Measurements from ENCODE around the gene PTPRU. TPM values are rescaled to one million over a fixed set of nuclear protein-coding genes. Genes with fewer than 3 reads are reported as not detected.

PTPRU gene
- total RNA-seq, 2 experiments from 2014 or later: 0.56 to 0.74 TPM

DNA sequence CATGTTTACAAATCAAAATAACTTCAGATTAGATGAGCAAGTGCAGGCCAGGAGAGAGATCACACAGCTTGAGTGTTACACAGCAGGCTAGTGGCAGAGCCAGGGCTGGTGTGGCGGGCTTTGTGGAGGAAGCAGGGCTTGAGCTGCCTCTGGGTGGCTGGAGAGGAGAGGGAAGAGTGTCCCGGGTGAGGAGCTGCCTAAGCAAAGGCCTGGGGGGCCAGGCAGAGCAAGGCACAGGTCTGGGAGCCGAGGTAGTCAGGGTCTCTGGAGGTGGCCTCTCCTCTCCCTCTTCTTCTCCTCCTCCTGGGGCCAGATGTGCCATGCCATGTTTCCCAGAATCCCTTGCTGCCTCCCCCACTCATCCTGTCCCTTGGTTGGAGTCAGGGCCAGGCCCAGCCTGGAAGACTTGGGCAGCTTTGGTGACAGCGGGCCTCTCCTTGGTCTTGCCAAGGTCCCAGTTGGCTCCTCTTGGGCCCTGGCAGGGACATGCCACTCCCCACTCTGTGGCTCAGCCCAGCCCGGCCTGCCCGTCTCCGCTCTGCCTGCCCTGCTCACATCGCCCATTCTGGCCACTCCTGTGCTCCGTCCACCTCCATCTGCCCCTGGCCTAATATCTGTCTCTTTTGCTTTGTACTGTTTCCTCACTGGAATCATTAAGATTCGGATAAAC lies 70.3 kb downstream of the PTPRU start:
- ATAC-seq: no peak
- H3K4me1 Mint-ChIP-seq (ENCODE audit: low read depth): no peaks in the 10 kb centered on the region
- ChIA-PET CTCF (no interaction called here), POLR2A (no interaction called here)
- no peak for DNase-seq
- no peaks in the 10 kb centered on the region for H3K9me3 Mint-ChIP-seq
- intact Hi-C loops (cut with micrococcal nuclease): no loop called here
- H3K27ac Mint-ChIP-seq: no peak overlapping the region
- H3K4me3 Mint-ChIP-seq: no peak overlapping the region
- H3K27me3 Mint-ChIP-seq: peaks cover 3% of the 10 kb centered on the region
- TF ChIP-seq, protein P1, sequence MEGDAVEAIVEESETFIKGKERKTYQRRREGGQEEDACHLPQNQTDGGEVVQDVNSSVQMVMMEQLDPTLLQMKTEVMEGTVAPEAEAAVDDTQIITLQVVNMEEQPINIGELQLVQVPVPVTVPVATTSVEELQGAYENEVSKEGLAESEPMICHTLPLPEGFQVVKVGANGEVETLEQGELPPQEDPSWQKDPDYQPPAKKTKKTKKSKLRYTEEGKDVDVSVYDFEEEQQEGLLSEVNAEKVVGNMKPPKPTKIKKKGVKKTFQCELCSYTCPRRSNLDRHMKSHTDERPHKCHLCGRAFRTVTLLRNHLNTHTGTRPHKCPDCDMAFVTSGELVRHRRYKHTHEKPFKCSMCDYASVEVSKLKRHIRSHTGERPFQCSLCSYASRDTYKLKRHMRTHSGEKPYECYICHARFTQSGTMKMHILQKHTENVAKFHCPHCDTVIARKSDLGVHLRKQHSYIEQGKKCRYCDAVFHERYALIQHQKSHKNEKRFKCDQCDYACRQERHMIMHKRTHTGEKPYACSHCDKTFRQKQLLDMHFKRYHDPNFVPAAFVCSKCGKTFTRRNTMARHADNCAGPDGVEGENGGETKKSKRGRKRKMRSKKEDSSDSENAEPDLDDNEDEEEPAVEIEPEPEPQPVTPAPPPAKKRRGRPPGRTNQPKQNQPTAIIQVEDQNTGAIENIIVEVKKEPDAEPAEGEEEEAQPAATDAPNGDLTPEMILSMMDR (IDR thresholded peaks at IDR 0.05): no peak
- H3K36me3 Mint-ChIP-seq (ENCODE audit: low read depth): no peaks in the 10 kb centered on the region

DNA sequence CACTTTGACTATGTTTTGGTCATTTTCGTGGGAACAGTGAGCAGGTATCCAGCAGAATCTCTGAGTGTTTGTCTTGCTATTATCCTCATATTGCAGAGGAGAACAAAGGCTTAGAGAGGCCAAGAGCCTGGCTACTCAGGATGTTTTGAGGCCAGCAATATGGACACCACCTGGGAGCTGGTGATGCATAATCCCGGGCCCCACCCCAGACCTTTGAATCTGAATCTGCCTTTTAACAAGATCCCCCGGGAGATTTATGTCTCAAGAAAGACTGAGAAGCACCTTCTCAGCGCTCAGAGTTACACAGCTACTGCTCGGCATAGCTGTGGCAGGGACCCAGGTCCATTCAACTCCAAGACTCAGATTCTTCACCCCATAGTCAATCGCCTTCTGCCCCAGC lies 72.8 kb downstream of the PTPRU start:
- Mint-ChIP-seq H3K27ac (no peak overlapping the region), H3K4me3 (no peak overlapping the region), H3K9me3 (no peaks in the 10 kb centered on the region), H3K4me1 (ENCODE audit: low read depth) (no peaks in the 10 kb centered on the region), H3K27me3 (no peaks in the 10 kb centered on the region), H3K36me3 (ENCODE audit: low read depth) (no peaks in the 10 kb centered on the region)
- no peak for ATAC-seq
- no peak for DNase-seq
- CTCF ChIA-PET: no interaction called here
- POLR2A ChIA-PET: no interaction called here
- intact Hi-C loops (cut with micrococcal nuclease): no loop called here
- TF ChIP-seq, protein P1 (IDR thresholded peaks at IDR 0.05): no peak

DNA sequence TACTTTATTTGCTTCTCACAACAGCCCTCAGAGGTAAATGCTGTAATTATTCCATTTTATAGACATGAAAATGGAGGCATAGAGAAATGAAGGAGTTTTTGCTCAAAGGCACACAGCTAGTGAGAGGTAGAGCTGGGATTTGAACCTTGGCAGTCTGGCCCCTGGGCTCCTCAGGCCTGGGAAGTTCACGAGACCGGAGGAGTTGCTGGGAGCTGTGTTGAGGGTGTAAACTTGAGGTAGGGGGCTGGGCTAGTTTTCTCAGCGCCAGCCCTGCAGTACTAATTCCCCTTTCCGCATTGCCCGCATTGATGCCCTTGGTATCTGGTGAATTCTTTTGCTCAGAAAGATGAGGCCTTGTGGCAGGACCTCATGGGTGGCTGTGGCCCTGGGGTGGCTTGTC lies 73.3 kb downstream of the PTPRU start:
- no peaks in the 10 kb centered on the region for H3K36me3 Mint-ChIP-seq (ENCODE audit: low read depth)
- no peak for DNase-seq
- TF ChIP-seq, protein P1 (IDR thresholded peaks at IDR 0.05): no peak
- ChIA-PET CTCF (no interaction called here), POLR2A (no interaction called here)
- no peaks in the 10 kb centered on the region for H3K4me1 Mint-ChIP-seq (ENCODE audit: low read depth)
- no peak overlapping the region for H3K27ac Mint-ChIP-seq
- ATAC-seq: no peak
- no peak overlapping the region for H3K4me3 Mint-ChIP-seq
- intact Hi-C loops (cut with micrococcal nuclease): no loop called here
- no peaks in the 10 kb centered on the region for H3K27me3 Mint-ChIP-seq
- no peaks in the 10 kb centered on the region for H3K9me3 Mint-ChIP-seq

DNA sequence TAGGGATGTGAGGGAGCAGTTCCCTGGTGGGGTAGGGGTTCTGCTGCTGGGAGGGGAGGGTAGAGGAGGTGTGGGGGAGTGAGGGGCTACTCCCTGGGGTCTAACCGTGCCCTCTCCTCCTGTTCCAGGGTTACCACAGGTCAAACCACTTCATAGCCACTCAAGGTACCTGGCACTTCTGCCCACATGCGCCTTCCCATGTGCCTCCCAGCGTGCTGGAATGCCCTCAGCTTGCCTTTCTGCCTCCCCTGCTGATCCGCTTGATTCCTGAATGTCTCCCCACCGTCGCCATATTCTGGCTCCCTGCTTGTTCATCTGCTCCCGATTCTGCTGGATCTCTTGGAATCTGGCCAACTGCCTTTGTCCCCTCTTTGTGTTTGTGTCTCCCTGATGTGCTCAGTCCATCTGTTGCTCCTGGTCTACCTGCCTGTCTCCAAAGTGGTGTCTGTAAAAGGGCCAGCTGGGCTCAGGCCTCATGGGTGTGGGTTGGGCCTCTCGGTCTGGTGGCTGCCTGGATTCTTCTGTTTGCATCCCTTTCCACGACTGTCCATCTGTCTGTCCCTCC lies 74.4 kb downstream of the PTPRU start:
- TF ChIP-seq, protein P1 (IDR thresholded peaks at IDR 0.05): no peak
- H3K36me3 Mint-ChIP-seq (ENCODE audit: low read depth): no peaks in the 10 kb centered on the region
- intact Hi-C loops (cut with micrococcal nuclease): no loop called here
- H3K4me1 Mint-ChIP-seq (ENCODE audit: low read depth): no peaks in the 10 kb centered on the region
- POLR2A ChIA-PET: no interaction called here
- no peak overlapping the region for H3K27ac Mint-ChIP-seq
- ATAC-seq (no peak), DNase-seq (no peak)
- no peaks in the 10 kb centered on the region for H3K9me3 Mint-ChIP-seq
- H3K4me3 Mint-ChIP-seq: no peak overlapping the region
- no peaks in the 10 kb centered on the region for H3K27me3 Mint-ChIP-seq
- CTCF ChIA-PET: no interaction called here

DNA sequence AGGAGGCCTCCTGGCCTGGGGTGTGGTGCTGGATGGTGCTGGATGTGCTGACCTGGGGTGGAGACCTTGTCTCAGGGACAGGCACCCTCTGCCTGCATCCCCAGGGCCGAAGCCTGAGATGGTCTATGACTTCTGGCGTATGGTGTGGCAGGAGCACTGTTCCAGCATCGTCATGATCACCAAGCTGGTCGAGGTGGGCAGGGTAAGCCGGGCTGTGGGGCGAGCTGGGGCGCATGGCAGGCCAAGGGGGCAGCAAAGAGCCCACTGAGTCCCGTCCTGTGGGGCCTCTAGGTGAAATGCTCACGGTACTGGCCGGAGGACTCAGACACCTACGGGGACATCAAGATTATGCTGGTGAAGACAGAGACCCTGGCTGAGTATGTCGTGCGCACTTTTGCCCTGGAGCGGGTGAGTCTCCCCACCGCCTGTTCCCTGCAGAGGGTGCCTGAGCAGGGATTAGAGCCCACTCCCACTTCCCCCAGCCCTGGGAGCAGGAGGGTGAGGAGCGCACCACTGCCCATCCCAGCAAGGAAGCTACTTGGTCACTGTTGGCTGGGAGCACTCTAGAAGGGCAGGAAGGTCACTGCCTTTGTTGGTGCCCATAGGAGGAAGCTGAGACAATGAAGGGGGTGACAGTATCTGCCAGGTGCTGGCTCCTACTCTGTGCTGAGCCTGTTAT lies 75.2 kb downstream of the PTPRU start:
- no peak for ATAC-seq
- CTCF ChIA-PET: no interaction called here
- TF ChIP-seq, protein P1 (IDR thresholded peaks at IDR 0.05): no peak

More for the DNA sequence above, 75.2 kb downstream of the PTPRU start:
- no peak overlapping the region for H3K4me3 Mint-ChIP-seq
- no peak for DNase-seq
- H3K9me3 Mint-ChIP-seq: no peaks in the 10 kb centered on the region
- POLR2A ChIA-PET: interaction anchor here (0.6 kb wide), 1 partner anchor 1612 kb away, joined by 3 read pairs; no protein-coding TSS in a partner anchor
- H3K36me3 Mint-ChIP-seq (ENCODE audit: low read depth): no peaks in the 10 kb centered on the region
- intact Hi-C loops (cut with micrococcal nuclease): no loop called here
- no peaks in the 10 kb centered on the region for H3K27me3 Mint-ChIP-seq
- no peak overlapping the region for H3K27ac Mint-ChIP-seq
- H3K4me1 Mint-ChIP-seq (ENCODE audit: low read depth): no peaks in the 10 kb centered on the region

Data from activated CD8-positive, alpha-beta T cell treated with anti-CD3 and anti-CD28 coated beads for 36 hours (primary cell).